Vagina (tissue), 2 donors: ENCODE results near the gene C6orf62. TPM values are rescaled to one million over a fixed set of nuclear protein-coding genes. Genes with fewer than 3 reads are reported as not detected.

Experiments used
- DNase-seq, 2 donors: peaks; one replicate each; pipeline ENCODE4 v3.0.0-alpha.2; 2017; ENCODE audit errors: extremely low spot score in 2 of 2
- H3K27ac ChIP-seq: fragments of 200-600 bp; sonication (generic); one replicate; pipeline ENCODE4 v1.5.1; 2019
- H3K27me3 ChIP-seq: fragments of 200-600 bp; sonication (generic); one replicate; pipeline ENCODE4 v1.5.1; 2019
- H3K36me3 ChIP-seq, 2 donors: fragments of 200-600 bp; sonication (generic); one replicate each; pipeline ENCODE4 v1.5.1; 2017 to 2019
- H3K4me1 ChIP-seq: fragments of 200-600 bp; sonication (generic); one replicate; pipeline ENCODE4 v1.5.1; 2019
- H3K4me3 ChIP-seq, 2 donors: fragments of 200-600 bp; sonication (generic); 1 replicate in 1 of 2; 2 replicates in 1 of 2; pipeline ENCODE4 v1.5.1; 2016 to 2019
- H3K9me3 ChIP-seq: fragments of 200-600 bp; sonication (generic); one replicate; pipeline ENCODE4 v1.5.1; 2019
- CTCF ChIP-seq, 3 experiments: fragments of 450-650 bp in 2 of 3; fragments of 200-600 bp in 1 of 3; sonication (generic) in 1 of 3; IDR thresholded peaks; one replicate each; pipeline ENCODE4 v1.5.1; 2017 to 2019; ENCODE audit warnings: antibody characterized with exemption in 3 of 3, mild to moderate bottlenecking in 2 of 3, moderate library complexity in 2 of 3
- POLR2A ChIP-seq, 2 donors: fragments of 450-650 bp; IDR thresholded peaks; one replicate each; pipeline ENCODE4 v1.6.1; 2017; ENCODE audit warnings: antibody characterized with exemption in 2 of 2, mild to moderate bottlenecking in 2 of 2, moderate library complexity in 2 of 2
- POLR2AphosphoS5 ChIP-seq, 2 donors: sonication (generic); formaldehyde crosslinking; IDR thresholded peaks; one replicate each; pipeline ENCODE4 v1.9.0; 2017; ENCODE audit warnings: antibody characterized with exemption in 2 of 2, mild to moderate bottlenecking in 2 of 2, low read depth in 1 of 2; ENCODE audit not compliant: insufficient read depth in 1 of 2
- intact Hi-C: fragments of 100-400 bp; cut with DNase I; formaldehyde crosslinking; loops from one replicate; pipeline ENCODE4 v1.15.1; 2023
- total RNA-seq: library from RNA; depleted of rRNA; stranded (reverse); fragments of >200 nt; gene quantifications from one replicate; pipeline ENCODE4 v1.2.3, GENCODE V29; 2016

C6orf62 gene
- total RNA-seq, 1 donor from 2014 or later = 45.2 TPM

- no peak for DNase-seq
- H3K27me3 ChIP-seq = no peaks in the 10 kb centered on the region
- peaks cover 17% of the 10 kb centered on the region for H3K4me1 ChIP-seq
- H3K4me3 ChIP-seq = no peak overlapping the region
- TF ChIP-seq POLR2A (IDR thresholded peaks at IDR 0.05) (no peak), POLR2AphosphoS5 (IDR thresholded peaks at IDR 0.05; ENCODE audit: insufficient read depth in 1 of 2, low read depth in 1 of 2) (no peak), CTCF (IDR thresholded peaks at IDR 0.05) (no peak)
- intact Hi-C loops = no loop called here
- no peak overlapping the region for H3K27ac ChIP-seq
- H3K36me3 ChIP-seq = peaks cover 2 to 93% of the 10 kb centered on the region in 2 donors
- no peaks in the 10 kb centered on the region for H3K9me3 ChIP-seq
Measured at GRCh38 chr6:24708612-24709011, 10.3 kb downstream of the C6orf62 start.

GRCh38 chr6:24704468-24704867 is 14.5 kb downstream of the C6orf62 start:
- Histone ChIP-seq H3K27ac (no peak overlapping the region), H3K27me3 (no peaks in the 10 kb centered on the region), H3K9me3 (no peaks in the 10 kb centered on the region), H3K4me3 (no peak overlapping the region), H3K4me1 (peaks cover 9% of the 10 kb centered on the region), H3K36me3 (peaks cover 2 to 63% of the 10 kb centered on the region in 2 donors)
- DNase-seq = no peak
- TF ChIP-seq CTCF (IDR thresholded peaks at IDR 0.05) = no peak
- no peak for TF ChIP-seq POLR2AphosphoS5 (IDR thresholded peaks at IDR 0.05; ENCODE audit: insufficient read depth in 1 of 2, low read depth in 1 of 2)
- no peak for TF ChIP-seq POLR2A (IDR thresholded peaks at IDR 0.05)
- intact Hi-C loops = no loop called here

- Histone ChIP-seq H3K27ac (no peak overlapping the region), H3K36me3 (peaks cover 0 to 47% of the 10 kb centered on the region in 2 donors)
- intact Hi-C loops = no loop called here
Measured at GRCh38 chr6:24702720-24703282, 16.2 kb downstream of the C6orf62 start.

GRCh38 chr6:24699521-24700359 is 19.2 kb downstream of the C6orf62 start:
- Histone ChIP-seq H3K9me3 (no peaks in the 10 kb centered on the region), H3K4me1 (peaks cover 9% of the 10 kb centered on the region), H3K27me3 (no peaks in the 10 kb centered on the region), H3K4me3 (no peak overlapping the region), H3K36me3 (peaks cover 0 to 16% of the 10 kb centered on the region in 2 donors), H3K27ac (no peak overlapping the region)
- no peak for DNase-seq
- intact Hi-C loops = no loop called here
- TF ChIP-seq POLR2A (IDR thresholded peaks at IDR 0.05) (no peak), POLR2AphosphoS5 (IDR thresholded peaks at IDR 0.05; ENCODE audit: insufficient read depth in 1 of 2, low read depth in 1 of 2) (no peak), CTCF (IDR thresholded peaks at IDR 0.05) (no peak)

More at GRCh38 chr6:24702720-24703282, 16.2 kb downstream of the C6orf62 start:
- H3K4me1 ChIP-seq = peaks cover 9% of the 10 kb centered on the region
- no peak overlapping the region for H3K4me3 ChIP-seq
- no peak for TF ChIP-seq CTCF (IDR thresholded peaks at IDR 0.05)
- no peak for TF ChIP-seq POLR2A (IDR thresholded peaks at IDR 0.05)
- no peak for TF ChIP-seq POLR2AphosphoS5 (IDR thresholded peaks at IDR 0.05; ENCODE audit: insufficient read depth in 1 of 2, low read depth in 1 of 2)
- H3K9me3 ChIP-seq = no peaks in the 10 kb centered on the region
- no peaks in the 10 kb centered on the region for H3K27me3 ChIP-seq
- DNase-seq = no peak

GRCh38 chr6:24696097-24696496 is 22.9 kb downstream of the C6orf62 start:
- TF ChIP-seq CTCF (IDR thresholded peaks at IDR 0.05) (no peak), POLR2A (IDR thresholded peaks at IDR 0.05) (no peak), POLR2AphosphoS5 (IDR thresholded peaks at IDR 0.05; ENCODE audit: insufficient read depth in 1 of 2, low read depth in 1 of 2) (no peak)
- no peaks in the 10 kb centered on the region for H3K27me3 ChIP-seq
- H3K36me3 ChIP-seq = no peaks in the 10 kb centered on the region
- H3K9me3 ChIP-seq = no peaks in the 10 kb centered on the region
- no peaks in the 10 kb centered on the region for H3K4me1 ChIP-seq
- intact Hi-C loops = no loop called here
- DNase-seq = no peak
- no peak overlapping the region for H3K27ac ChIP-seq
- H3K4me3 ChIP-seq = no peak overlapping the region
